ENCODE results near the gene MIR17HG. TPM values are rescaled to one million over a fixed set of nuclear protein-coding genes. Genes with fewer than 3 reads are reported as not detected.
"Not testable (repeated sequence)": the region's sequence is repeated elsewhere in the genome, so short reads cannot be mapped to it uniquely, and the experiment has no call there.

Gene MIR17HG
- 7.0 TPM for polyA plus RNA-seq (ENCODE audit: insufficient read length)
- long read RNA-seq, donor 1, result 0 reads
- long read RNA-seq, donor 2, result 0 reads
- long read RNA-seq, donor 3, result 0 reads
- long read RNA-seq, donor 4, result 0 reads
- long read RNA-seq, donor 5, partial matches to known transcripts, result 14 of 14 reads
- long read RNA-seq, donor 5, other reads (novel, unspliced or antisense), result 0 of 14 reads
- long read RNA-seq, donor 6, result 0 reads
- long read RNA-seq, donor 7, result 0 reads
- long read RNA-seq, donor 8, result 0 reads

DNA sequence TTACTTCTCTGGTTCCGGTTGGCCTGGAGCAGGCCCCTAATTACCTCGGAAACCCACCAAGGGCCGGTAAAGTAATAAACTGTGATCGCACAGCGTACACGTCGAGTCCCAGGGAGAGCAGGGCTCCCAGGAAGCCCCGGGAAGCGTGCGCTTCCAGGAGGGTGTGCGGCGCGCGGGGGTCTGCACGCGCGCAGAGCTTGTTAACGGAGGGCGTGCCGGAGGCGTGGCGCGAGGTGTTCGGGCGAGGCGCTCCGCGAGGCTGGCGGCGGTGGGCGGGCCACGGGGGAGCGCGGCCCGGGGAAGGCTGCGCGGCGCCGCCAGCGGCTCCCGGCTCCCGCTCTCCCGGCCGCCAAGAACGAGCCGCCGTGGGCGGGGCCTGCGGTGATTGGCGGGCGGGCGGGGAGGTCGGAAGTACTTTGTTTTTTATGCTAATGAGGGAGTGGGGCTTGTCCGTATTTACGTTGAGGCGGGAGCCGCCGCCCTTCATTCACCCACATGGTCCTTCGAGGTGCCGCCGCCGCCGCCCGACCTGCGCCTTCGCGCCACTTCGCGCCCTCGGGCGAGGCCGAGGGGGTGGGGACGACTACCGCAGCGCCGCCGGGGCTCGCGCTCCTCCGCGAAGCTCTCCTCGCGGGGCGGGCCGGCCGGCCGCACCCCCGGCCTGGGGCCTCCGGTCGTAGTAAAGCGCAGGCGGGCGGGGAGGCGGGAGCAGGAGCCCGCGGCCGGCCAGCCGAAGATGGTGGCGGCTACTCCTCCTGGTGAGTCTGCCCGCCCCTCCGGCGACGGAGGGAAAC, at the start of gene MIR17HG:
Gene MIR17HG, plus strand, starts transcription at position 486 of the 794 bp plus-strand sequence.
- peak; percentile 90 for DNase-seq

DNA sequence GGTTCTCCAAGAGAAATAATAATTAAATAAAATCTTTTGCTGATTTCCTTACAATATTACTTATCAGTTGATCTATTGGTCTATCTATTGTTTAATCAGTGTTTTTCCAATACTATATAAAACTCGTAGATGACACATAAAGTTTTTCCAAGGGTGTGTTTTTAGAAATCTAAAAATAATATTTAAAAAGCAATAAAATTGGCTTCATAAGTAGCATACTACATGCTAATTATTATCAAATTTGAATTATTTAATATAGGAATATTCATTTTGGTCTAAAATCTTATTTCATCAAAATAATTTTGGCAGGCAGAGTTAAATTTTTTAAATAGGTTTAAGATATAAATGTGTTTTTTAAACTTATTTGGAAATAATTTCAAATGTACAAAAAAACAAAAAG, 49.4 kb upstream of the MIR17HG start:
- no peak for DNase-seq

DNA sequence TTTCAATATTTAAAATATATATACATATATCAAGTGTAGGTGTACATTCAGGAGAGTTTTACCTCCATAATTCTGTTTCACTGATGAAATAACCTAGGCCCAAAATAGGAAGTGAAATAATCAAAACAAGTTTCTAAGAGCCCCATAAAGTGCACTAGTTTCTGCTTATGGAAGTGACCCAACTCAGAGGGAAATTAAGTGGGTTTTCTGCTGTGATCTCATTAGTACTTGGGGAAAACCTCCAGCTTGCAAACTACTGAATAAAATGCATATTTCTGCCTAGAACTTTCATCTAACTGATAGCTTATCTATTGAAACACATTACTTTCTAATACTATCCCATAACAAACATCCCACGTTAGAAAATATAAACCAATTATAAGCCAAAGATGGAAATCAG, 45.4 kb upstream of the MIR17HG start:
- no peak for DNase-seq

DNA sequence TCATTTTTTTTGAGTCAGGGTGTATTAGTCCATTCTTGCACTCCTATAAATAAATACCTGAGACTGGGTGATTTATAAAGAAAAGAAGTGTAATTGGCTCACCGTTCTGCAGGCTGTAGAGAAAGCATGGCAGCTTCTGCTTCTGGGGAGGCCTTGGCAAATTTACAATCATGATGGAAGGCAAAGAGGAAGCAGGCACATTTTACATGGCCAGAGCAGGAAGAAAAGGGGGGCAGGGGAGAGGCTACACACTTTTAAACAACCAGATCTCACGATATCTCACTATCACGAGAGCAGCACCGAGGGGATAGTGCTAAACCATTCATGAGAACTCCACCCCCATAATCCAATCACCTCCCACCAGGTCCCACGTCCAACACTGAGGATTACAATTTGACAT, 44.5 kb upstream of the MIR17HG start:
- no peak for DNase-seq

DNA sequence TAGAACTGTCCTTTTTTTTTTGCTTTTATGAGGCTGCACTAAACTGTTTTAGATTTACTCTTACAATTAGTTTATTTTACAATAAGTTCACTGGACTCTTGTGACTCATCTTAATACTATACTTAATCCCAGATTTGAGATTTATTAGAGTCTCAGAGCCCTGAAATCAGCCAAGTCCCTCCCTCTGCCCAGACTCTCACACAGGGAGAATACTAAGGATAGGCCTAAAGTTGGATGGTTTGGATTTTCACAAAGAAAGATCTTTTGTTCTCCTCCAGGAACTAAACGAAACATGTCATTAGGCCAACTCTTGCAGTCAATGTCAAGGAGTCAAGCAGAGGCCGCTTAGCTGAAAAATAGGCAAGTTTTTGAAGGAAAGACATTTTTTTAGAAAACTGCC, 42.7 kb upstream of the MIR17HG start:
- no peak for DNase-seq

DNA sequence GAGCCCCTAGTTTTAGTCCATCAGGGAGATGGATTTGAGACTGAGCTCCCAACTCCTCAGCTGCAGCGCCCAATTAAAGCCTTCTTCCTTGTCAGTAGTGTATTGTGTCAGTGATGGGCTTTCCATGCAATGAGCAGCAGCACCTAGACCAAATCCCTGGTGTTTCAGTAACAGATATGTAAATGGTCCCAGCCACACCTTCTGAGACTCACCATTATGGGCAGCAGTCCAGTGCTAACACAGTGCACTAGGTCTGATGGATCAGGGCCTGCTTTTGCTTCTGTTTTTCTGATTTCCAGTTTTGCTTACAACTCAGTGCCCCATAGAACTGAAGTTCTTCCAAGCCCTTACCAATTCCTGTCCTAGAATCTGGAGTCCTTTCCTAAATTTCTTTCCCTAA, 41.8 kb upstream of the MIR17HG start:
- no peak for DNase-seq

DNA sequence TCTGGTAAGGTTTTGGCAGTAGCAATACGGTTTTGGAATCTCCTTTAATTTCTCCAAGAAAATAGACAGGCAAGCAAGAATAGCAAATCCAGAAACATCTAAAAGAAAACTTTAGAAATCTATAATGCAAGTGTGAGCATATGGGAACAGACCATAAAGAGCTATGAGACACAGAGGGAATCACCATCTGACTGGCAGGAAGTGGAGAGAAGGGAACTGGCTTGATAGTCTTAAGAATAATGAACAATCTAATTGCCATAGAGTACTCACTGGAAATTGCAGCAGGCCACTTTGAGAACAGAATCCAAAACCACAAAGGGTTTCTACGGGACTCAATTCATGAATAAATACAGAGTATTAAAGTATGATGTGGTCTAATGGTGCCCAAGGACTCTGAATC, 39.6 kb upstream of the MIR17HG start:
- no peak for DNase-seq

DNA sequence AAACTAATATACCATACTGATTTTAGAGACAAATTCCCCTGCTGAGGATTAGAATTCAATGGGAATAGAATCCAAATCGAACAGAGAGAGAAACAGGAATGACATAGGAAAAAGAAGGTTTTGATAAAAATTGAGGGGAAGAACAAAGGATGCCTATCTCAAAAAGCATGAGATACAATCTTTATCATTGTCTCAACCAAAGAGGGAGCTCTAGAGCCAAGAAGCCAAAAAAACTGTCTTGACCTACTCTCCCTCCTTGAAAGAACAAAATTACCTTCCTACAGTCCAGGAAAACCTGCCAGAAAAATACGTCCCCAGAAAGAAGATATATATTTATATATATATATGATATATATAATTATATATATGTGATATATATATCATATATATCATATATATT, 39.2 kb upstream of the MIR17HG start:
- DNase-seq, result no peak

DNA sequence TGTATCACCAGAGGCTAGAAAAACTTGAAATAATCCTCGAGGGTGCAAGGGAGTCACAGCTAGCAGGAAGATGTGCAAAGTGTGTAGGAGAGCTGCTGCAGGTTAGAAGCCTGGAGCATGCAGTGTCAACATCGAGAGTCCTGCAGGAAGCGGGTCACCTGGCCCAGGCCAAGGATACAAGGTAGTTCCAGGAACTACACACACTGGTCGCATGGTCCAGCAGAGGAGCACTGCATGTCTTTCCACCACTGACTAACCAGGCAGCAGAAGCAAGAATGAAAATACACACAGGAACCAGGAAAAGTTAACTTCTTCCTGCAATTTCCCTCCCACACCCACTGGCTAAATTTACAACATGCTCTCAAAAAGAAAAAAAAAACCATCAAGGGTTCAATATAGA, 36.0 kb upstream of the MIR17HG start:
- DNase-seq, result no peak

DNA sequence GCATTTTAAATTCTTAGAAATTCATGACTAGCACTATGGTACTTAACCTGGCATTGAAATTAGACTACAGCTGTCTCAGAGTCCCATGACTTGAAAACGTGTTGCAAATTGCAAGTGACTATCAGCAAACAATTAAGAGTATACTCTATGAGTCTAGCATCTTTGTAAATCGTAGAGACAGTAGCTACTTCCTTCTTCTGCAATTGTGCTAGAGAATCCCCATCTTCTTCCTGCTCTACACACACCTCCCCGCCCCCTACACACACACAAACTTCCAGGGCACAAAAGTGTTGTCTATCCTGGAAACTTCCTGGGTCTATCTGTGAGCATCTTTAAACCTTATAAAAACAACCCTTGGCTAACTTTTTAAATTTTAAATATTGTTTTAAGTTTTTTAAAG, 35.2 kb upstream of the MIR17HG start:
- DNase-seq, result no peak

DNA sequence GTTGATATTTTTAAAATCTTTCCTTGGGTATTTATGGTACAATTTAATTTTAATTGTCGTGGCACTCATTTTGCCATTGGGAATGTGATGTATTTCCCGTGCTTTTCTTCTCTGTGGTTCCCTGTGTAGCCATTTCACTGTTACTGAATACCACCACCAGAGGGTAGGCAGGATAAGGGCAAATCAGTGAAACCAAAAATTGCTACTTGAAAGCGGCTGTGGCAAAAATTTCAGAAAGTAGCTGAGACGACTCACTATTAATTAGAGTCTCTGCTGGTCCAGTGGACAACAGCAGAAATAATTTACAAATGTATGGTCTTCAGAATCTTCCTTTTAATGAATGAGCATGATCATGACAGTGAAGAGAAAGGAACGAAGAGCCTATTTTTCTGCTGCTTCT, 34.4 kb upstream of the MIR17HG start:
- peak; percentile 4 for DNase-seq

DNA sequence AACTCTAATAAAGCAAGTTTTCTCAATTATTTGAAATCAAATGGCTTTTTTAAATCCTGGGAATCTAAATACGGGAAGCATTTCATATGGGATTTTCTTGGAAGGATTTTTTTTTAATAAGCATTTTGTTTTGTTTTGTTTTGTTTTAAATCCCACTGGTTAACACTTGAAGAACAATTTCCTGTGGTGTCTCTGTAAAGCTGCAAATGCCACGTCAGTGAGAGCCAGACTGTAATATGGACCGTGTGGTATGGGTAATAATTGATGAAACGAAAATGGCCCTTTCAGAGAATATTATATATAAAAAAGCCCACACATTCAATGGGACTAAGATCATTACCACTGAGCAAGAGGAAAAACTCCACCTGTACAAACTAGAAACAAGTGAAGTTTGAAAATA, 33.9 kb upstream of the MIR17HG start:
- no peak for DNase-seq

DNA sequence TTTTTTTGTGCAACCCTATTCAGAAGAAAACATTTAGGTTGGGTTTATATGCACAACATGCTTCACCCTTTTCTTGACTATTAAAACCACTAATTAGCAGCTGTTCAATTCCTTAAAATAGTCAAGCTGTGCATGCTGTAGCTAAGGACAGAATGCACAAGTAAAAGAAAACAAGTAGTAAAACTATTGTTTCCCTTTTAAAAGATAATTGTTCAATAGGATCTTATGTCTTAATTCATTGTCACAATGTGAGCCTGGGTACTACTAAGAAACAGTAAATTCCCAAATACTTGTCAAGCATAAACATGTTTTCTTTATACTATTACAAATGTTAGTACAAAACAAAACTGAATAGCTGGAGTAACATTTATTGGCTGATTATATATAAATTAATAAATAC, 32.6 kb upstream of the MIR17HG start:
- no peak for DNase-seq

DNA sequence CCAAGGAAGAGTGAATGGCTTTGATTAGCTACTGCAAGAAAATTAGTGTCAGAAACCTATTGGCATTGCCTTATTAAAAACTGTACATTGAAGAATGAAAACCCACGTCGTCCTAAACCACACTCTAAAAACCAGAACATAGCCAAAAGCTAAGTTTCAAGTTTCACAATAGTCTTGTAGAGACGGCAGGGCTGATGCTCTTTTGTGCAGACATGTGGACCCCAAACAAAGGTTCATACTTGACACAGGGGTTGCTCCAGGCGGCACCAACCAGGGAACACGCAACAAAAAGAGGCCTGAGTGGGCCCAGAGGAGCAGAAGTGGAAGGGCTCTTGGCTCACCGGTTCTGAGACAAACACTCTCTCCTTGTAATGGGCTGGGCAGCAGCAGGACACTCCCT, 28.6 kb upstream of the MIR17HG start:
- DNase-seq, result no peak

DNA sequence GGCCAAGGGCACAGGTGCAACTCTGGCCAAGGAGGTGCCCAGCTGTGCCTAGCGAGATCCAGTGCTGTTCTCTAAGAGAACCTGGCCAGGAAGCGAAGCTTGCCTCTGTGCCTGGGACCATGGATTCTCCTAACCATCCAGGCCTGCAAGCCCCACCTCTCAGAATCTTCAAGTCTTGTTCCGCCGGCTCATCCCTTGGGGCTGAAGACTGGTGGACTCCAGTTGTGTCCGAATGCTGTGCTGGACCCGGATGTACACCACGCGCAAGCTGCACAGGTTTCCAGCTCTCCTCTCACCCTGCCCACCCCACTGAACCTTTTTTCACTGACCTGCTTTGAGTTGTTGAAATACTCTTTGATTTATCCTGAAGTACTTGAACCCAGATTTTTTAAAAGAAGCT, 27.5 kb upstream of the MIR17HG start:
- DNase-seq, result no peak

DNA sequence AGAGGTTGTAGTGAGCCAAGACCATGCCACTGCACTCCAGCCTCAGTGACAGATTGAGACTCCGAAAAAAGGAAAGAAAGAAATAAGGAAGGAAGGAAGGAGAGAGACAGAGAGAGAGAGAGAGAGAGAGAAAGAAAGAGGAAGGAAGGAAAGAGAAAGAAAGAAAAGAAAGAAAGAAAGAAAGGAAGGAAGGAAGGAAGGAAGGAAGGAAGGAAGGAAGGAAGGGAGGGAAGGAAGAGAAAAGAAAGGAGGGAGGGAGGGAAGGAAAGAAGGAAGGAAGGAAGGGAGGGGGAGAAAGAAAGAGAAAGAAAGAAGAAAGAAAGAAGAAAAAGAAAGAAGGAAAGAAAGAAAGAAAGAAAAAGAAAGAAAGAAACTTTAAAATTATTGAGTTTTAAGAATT, 26.5 kb upstream of the MIR17HG start:
- DNase-seq, result not testable (repeated sequence)

DNA sequence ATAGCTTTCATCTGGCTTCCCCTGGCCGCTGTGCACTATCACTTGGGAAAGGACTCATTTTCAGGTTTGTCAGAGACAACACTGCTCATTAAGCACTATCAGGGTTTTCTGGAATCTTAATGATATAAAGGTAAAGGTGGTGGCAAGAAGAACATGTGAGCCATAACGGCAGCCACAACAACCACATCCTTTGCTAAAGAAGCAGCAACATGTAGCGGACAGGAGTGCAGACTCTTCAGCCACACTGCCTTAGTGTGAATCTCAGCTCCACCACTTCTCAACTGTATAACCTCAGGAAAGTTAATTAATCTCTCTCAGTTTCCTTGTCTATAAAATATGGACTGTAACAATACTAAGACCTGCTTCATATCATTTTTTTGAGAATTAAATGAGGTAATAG, 24.1 kb upstream of the MIR17HG start:
- no peak for DNase-seq

DNA sequence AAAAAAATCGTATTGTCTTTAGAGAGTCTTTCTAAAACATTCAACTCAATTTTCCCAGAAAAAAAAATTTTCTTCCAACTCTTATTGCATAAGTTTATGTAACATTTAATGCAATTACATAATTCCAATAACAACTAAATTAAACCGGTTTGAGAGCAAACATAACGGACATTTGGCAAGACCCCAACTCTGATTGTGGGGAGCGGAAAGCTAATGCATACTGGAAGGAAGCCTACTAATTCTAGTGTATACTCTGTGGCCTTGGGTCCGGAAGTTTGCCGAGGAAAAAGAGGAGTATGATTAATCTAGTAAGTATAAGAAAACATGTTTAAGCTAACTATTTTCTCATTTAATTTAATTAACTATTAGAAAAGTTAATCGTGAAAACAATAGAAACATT, 21.3 kb upstream of the MIR17HG start:
- DNase-seq, result no peak

DNA sequence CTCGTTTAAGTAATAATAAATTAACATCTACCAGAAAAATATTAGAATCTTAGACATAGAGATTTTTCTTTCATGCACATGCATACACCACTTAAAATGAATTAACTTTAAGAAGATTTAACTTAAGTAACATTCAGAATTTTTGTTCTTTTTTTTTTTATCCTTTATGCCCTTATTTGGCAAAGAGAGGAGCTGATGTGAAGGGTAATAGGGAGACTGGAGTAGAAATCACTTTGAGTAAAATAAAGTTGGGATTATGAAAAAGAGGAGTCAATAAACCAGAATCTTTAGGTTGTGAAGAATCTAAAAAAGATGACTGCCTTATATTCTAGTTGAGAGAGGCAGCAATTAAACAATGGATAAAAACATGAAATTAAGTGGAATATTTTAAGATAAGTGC, 18.8 kb upstream of the MIR17HG start:
- no peak for DNase-seq

DNA sequence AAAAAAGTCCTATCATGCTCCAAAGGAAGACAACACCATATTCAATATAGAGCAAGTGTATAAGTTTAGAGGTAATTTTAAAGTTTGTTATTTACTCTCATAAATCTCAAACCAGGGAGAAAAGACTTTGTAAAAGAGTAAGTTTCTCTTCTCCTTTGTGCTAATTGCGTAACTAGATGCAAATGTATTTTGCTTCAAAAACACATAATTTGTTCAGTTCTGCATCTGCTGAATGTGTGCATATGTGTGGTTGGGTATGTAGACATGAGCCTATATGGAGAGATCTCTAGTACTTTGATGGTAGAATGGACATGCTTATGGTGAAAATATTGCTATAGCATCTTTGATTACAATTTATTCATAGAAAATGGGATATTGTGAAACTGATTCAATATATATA, 17.8 kb upstream of the MIR17HG start:
- no peak for DNase-seq

DNA sequence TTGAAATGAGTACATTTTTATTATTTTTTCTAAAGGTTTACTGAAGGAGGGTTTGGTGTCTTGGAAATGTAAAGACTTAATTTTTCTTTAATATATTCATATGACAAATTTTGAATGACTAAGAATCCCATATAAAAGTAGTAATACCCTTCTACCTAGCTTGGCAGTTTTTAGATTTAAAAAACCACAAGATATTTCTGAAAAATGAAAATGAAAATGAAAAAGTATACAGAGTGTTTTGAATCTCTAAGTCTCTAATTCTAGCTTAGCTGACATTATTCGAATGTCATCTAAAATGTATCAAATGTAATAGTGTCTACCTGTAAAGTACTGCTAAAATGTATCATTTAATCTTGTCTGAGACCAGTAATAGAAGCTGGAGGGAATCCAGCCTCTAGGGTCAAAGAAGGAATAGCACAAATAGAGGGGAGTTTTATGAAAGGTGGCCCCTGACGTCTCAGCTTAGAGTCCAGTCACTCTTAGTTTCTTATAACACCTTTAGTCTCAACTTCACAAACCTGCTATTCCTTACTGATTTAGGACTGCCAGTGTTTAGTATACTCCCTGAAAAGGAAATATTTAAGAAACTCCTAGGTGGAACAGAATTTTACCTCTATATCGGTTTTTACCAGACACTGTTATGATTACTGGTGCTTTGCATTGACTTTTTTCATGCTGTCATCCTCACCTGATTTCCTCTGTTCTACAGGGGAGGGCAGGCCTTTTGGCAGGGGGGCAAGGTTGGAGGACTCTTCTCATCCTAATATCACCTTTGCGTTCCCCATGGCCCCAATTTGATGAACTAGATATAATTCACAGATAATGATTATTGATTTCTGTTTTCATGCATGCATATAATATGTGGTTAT, 16.2 kb upstream of the MIR17HG start:
- no peak for DNase-seq

DNA sequence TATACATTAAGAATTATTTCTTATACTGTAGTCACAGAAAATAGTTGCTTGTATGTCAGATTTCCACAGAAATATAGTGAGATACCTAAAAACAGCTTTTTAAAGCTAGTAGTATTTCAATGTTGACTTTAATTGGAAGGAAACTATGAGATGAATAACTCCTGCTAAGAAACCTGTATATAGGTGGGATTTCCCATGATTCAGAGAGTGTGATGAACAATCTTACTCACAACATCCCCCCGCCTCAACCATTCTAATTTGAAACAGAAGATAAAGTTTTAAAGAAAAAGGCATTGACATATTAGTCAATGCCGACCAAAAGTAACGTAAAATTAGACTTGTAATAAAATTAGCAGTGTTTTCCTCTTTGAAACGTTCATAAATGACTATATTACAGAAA, 1.4 kb upstream of the MIR17HG start:
- DNase-seq, result no peak

DNA sequence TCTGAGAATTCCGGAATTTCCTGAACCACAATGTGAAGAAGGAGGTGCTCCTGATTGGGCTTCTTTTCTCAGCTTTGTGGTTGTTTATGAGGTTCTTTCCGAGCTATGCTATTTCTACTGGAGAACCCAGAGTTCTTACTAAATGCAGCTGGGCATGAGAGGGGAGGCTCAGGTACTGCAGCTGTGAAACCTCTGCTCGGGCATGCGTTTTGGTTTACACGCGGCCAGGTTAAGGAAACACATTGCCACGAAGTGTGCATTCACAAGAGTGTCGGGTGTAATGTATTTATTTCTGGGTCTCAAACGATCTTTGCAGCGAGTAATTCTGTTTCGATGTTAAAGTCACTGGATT, 661 bp upstream of the MIR17HG start:
- DNase-seq, result peak; percentile 36
